ENCODE results near the gene XPO4.
"Not testable (repeated sequence)": the region's sequence is repeated elsewhere in the genome, so short reads cannot be mapped to it uniquely, and the experiment has no call there.

Gene XPO4

DNA sequence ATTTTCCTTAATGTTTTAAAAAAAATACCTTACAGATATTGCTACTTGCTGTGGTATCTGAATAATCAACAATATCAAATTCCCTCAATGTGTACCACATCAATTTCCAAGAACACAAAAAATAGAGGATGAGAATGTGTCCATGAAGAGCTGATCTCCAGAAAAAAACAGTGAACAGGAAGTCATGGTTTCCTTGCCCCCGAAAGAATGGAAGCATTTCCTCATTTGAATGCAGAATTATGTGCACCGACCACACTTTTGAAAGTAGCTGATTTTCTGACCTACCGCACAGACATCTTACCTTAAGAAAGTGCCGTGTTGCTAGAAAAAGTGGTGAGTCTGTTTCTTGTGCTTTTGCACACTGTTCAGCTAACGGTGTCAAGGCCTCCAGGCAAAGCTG is 115.4 kb downstream of the XPO4 start:
- no peak for DNase-seq (ENCODE audit: low read depth)

DNA sequence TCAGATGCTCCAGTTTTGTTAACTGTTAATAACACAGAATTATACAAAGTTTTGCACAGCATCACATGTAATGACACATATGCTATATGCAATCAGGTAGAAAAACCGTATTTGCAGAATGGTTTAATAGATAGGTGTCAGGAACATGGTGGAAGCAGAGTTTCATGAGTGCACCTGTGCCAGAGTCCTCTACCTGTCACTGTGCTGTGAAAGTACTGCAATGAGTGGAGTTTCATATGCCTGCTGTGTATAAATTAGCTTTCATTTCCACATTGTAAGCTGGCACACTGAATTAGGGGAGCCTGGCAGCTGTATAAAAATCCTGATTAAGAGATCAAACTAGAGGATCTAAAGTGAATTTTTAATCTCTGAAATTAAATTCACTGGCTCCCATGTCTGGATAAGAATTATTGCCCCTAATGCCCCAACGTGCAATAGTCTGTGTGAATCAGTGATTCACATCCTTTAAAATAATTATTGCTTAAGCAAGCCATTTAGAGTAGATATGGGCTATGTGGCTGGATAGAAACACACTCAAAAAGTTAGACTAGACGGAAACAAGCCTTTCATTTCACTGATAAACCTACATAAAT is 120.3 kb downstream of the XPO4 start:
- no peak for DNase-seq (ENCODE audit: low read depth)

GRCh38 chr13:20780317-20780716 is 122.2 kb downstream of the XPO4 start:
- no peak for DNase-seq (ENCODE audit: low read depth)

- no peak for DNase-seq (ENCODE audit: low read depth)
These were observed 123.1 kb downstream of the XPO4 start for GRCh38 chr13:20779405-20779804.

DNA sequence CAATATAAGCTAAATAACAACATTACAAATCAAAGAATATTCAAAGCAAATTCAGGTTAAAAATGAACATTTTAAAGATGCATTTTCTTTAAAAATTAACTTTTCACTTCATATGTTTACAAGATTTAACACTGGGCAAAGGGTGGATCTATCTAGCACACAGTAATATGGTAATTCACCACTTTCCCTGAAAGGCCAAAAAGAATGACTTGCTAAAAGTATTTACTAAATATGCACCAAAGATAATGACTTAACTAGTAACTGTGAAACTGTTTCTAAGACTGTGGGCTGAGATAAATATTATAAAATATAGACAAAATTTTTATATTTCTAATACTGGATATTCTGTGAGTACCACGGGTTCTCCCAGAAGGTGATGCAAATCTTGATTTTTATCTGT is 124.2 kb downstream of the XPO4 start:
- no peak for DNase-seq (ENCODE audit: low read depth)

DNA sequence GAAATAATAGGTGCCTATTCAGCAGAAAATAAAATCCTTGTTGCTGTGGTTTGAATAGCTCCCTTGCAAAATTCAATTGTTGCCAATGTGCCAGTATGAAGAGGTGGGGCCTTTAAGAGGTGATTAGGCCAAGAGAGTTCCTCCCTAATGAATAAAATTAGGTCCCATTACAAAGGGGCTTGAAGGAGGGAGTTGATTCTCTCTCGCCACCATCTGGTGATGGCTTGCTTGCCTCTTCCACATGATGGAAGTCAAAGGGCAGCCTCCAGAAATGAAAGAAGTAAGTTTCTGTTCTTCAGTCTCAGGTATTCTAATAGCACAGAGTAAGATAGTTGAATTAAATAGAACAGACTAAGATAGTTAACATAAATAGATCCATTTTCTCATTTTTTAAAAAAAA is 125.8 kb downstream of the XPO4 start:
- DNase-seq (ENCODE audit: low read depth) = no peak

DNA sequence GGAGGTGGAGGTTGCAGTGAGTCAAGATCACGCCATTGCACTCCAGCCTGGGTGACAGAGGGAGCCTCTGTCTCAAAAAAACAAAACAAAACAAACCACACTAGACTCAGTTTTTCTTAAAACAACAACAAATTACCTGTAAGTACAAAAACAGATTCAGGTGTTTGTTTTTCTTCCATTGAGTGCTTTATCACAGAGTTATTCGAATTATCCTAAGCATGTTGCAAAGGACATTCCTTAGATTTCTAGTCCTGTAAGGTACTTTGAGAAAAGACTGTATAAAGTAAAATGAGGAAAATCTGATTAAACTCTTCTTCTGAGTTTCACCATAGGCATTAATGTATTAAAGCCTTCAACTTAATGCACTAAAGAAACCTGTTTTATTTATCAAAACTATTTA is 126.6 kb downstream of the XPO4 start:
- no peak for DNase-seq (ENCODE audit: low read depth)

DNA sequence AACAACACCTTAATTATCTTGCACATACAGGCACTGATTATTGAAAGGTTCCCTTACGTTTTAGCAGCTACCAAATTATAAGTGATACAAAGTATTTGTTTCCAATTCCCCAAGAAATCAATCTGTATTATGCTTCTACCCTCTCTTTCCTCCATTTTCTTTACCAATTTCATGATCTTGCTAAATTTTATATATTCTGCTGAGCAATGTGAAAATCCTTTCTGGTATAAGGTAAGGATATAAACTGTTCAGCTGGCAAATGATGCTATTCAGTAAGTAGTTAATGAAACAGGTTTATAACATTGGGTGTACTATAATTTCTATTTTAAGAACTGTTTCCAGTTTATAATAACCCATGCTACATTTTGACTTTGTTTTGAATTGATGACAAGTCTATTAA is 127.8 kb downstream of the XPO4 start:
- no peak for DNase-seq (ENCODE audit: low read depth)

- DNase-seq (ENCODE audit: low read depth) = peak; percentile 94
These were observed 129.1 kb downstream of the XPO4 start, which contains the start of gene EEF1AKMT1 for GRCh38 chr13:20773194-20774080. EEF1AKMT1 (minus strand) TSS chr13:20773961; CDS start chr13:20757598, 16,363 bp downstream.

DNA sequence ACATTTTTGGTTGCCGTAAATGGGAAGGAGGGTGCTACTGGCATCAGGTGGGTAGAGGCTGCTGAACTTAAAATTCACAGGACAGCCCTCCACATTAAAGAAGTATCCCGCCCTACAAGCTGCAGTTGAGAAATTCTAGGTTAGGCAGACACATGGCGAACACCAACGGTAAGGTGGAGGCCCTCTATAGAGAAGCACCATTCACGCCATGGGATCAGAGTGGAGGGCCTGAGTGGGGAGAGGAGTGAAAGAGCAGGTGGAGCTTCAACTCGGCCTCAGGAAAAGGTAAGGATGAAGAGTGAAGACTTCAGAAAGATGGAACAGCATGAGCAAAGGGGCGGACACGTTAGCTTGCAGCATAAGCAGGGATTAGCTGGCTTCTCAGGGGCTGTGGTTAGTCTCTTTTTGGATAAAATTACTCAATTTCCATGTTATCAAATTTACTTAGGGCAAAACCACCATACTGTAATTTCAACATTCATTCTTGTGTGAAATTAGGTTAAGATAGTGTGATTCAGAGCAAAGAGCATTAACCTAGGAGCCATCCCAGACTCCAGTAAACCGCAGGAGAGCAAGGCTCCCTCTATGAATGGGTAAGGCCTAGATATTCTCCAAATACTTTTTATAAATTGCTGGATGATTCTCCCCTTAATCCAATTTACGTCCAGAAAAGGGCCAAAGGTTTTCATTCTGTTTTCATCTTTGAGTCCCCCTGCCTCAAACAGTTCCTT is 130.0 kb downstream of the XPO4 start:
- peak; percentile 61 for DNase-seq (ENCODE audit: low read depth)

- no peak for DNase-seq (ENCODE audit: low read depth)
These were observed 132.7 kb downstream of the XPO4 start for GRCh38 chr13:20769834-20770233.

GRCh38 chr13:20769091-20769490 is 133.5 kb downstream of the XPO4 start:
- DNase-seq (ENCODE audit: low read depth) = no peak

GRCh38 chr13:20767309-20767943 is 135.1 kb downstream of the XPO4 start:
- no peak for DNase-seq (ENCODE audit: low read depth)

DNA sequence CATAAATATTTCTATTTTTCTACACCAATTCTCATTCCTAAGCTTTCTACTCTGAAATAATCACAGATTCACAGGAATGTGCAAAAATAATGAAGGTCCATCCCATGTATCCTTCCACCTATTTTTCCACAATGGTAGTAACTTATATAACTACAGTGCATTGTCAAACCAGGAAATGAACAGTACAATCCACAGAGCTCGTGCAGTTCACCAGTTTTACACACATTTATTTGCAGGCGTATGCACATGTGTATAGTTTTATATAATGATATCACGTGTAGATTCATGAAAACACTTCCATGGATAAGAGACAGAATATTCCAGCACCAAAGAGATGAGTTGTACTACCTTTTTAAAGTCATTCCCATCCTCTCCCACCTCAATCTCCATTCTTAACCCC is 141.7 kb downstream of the XPO4 start:
- DNase-seq (ENCODE audit: low read depth) = no peak

GRCh38 chr13:20754009-20754408 is 148.5 kb downstream of the XPO4 start:
- no peak for DNase-seq (ENCODE audit: low read depth)

DNA sequence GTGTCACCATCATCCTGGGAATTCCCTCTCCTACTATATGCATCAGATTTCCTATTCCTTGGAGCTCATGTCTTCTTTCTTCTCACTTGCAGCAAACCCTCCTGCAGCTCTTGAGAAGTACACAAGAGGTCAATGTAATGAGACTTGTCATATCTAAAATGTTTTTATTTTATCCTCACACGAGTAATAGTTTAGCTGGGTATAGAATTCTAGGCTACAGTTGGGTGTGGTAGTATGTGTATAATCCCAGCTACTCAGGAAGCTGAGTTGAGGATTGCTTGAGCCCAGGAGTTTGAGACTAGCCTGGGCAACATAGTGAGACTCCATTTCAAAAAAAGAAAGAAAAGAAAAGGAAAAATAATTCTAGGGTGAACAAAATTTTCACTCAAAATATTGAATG is 153.2 kb downstream of the XPO4 start:
- DNase-seq (ENCODE audit: low read depth) = no peak

- DNase-seq (ENCODE audit: low read depth) = not testable (repeated sequence)
These were observed 158.6 kb downstream of the XPO4 start for GRCh38 chr13:20743830-20744404.

DNA sequence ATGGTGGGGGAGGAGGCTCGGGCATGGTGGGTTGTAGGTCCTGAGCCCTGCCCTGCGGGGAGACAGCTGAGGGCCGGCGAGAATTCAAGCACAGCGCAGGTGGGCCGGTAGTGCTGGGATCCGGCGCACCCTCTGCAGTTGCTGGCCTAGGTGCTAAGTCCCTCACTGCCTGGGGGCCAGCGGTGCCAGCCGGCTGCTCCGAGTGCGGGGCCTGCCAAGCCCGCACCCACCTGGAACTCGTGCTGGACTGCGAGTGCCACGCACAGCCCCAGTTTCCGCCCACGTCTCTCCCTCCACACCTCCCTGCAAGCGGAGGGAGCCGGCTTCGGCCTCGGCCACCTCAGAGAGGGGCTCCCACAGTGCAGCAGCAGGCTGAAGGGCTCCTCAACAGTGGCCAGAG is 162.5 kb downstream of the XPO4 start:
- DNase-seq (ENCODE audit: low read depth) = no peak

DNA sequence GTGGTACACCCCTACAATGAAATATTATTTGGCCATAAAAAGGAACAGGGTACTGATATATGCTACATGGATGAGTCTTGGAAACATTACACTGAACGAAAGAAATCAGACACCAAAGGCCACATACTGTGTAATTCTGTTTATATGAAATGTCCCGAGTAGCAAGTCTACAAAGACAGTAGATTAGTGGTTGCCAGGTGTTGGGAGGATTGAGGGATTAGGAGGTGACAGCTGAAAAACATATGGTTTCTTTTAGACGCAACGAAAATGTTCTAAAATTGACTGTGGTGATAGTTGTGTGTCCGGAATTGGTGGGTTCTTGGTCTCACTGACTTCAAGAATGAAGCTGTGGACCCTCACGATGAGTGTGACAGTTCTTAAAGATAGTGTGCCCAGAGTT is 163.9 kb downstream of the XPO4 start:
- DNase-seq (ENCODE audit: low read depth) = no peak

DNA sequence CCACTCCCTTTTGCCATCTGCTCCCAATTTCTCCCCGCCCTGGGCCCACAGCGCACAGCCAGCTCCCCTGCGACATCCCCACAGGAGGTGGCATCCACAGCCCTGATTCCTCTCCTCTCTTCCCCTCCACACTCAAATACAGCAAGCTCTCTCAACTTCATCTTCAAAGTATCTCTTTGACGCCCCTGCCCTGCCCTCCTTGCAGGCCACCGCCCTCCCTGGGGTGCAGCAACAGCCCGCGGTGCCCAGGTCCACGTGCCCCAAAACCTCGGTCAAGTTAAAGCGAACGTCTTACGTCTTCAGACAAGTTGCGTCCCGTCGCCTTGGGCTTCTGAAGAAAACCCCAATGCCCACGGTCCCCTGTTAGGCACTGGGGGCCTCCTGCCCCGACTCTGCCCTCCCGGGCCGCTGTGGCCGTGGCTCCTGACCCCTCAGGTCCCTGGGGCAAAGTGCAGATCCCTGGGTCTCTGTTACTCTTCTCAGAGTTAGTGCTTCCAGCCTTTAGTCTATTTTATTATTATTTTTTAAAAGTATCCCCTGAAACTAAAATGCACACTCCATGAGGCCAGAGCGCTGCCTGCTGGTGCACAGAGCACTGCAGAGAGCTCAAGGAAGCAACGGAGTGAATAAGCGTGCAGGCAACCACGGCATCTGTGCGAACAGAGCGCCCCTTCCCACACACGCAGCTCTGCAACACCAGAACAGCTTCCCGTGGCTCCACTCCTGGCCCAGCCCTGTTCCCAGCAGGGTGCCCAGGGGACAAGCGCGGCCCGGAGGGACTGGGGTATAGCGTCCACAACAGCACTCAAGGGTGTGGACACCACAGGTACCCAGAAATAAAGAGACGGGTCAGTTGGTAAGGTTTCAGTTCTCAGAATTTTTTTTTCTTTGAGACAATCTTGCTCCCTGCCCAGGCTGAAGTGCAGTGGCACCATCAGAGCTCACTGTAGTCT is 172.6 kb downstream of the XPO4 start:
- DNase-seq (ENCODE audit: low read depth) = no peak

Data from iris pigment epithelial cell (primary cell).